HG02981 (cell line): ENCODE results near the gene TNP2.
A peak's percentile ranks its signal among the peaks of the same experiment; 100 is the strongest.
"Not testable (repeated sequence)": the region's sequence is repeated elsewhere in the genome, so short reads cannot be mapped to it uniquely, and the experiment has no call there.

Experiments
- ATAC-seq: cut with Tn5 transposase; IDR thresholded peaks from one replicate; pipeline ENCODE4 v1.9.1; 2021; ENCODE audit warnings: mild to moderate bottlenecking, moderate library complexity; ENCODE audit not compliant: unreplicated experiment

TNP2 gene

GRCh38 chr16:11301645-11302501 is 32.7 kb upstream of the TNP2 start:
- no peak for ATAC-seq

- no peak for ATAC-seq
Observed at GRCh38 chr16:11300560-11300892, 31.4 kb upstream of the TNP2 start.

GRCh38 chr16:11299865-11300559 is 30.9 kb upstream of the TNP2 start:
- no peak for ATAC-seq

- ATAC-seq: not testable (repeated sequence)
Observed at GRCh38 chr16:11298950-11299547, 29.9 kb upstream of the TNP2 start.

- ATAC-seq: no peak
Observed at GRCh38 chr16:11298143-11298900, 29.2 kb upstream of the TNP2 start.

- ATAC-seq: peak; percentile 70
Observed at GRCh38 chr16:11297492-11298142, 28.5 kb upstream of the TNP2 start.

GRCh38 chr16:11296706-11297491 is 27.8 kb upstream of the TNP2 start:
- ATAC-seq: peak; percentile 23

GRCh38 chr16:11296351-11296705 is 27.2 kb upstream of the TNP2 start:
- no peak for ATAC-seq

GRCh38 chr16:11295672-11296071 is 26.5 kb upstream of the TNP2 start:
- ATAC-seq: no peak

- ATAC-seq: no peak
Observed at GRCh38 chr16:11292076-11292748, 23.1 kb upstream of the TNP2 start.

- no peak for ATAC-seq
Observed at GRCh38 chr16:11291091-11291703, 22.1 kb upstream of the TNP2 start.

- no peak for ATAC-seq
Observed at GRCh38 chr16:11290102-11290893, 21.2 kb upstream of the TNP2 start.

GRCh38 chr16:11289696-11290095 is 20.6 kb upstream of the TNP2 start:
- ATAC-seq: not testable (repeated sequence)

GRCh38 chr16:11289202-11289601 is 20.1 kb upstream of the TNP2 start:
- no peak for ATAC-seq

GRCh38 chr16:11285842-11286241 is 16.7 kb upstream of the TNP2 start:
- no peak for ATAC-seq

- no peak for ATAC-seq
Observed at GRCh38 chr16:11283820-11284248, 14.7 kb upstream of the TNP2 start.

- no peak for ATAC-seq
Observed at GRCh38 chr16:11280616-11281522, 11.7 kb upstream of the TNP2 start, which contains the start of gene PRM1. PRM1 (minus strand) TSS chr16:11281330; CDS start chr16:11281238, 92 bp downstream.
